ENCODE results near the gene GIGYF2.

- TF ChIP-seq, protein P1, sequence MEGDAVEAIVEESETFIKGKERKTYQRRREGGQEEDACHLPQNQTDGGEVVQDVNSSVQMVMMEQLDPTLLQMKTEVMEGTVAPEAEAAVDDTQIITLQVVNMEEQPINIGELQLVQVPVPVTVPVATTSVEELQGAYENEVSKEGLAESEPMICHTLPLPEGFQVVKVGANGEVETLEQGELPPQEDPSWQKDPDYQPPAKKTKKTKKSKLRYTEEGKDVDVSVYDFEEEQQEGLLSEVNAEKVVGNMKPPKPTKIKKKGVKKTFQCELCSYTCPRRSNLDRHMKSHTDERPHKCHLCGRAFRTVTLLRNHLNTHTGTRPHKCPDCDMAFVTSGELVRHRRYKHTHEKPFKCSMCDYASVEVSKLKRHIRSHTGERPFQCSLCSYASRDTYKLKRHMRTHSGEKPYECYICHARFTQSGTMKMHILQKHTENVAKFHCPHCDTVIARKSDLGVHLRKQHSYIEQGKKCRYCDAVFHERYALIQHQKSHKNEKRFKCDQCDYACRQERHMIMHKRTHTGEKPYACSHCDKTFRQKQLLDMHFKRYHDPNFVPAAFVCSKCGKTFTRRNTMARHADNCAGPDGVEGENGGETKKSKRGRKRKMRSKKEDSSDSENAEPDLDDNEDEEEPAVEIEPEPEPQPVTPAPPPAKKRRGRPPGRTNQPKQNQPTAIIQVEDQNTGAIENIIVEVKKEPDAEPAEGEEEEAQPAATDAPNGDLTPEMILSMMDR (IDR thresholded peaks at IDR 0.05; ENCODE audit: low read depth, low read length) = no peak
- TF ChIP-seq EZH2phosphoT487 (IDR thresholded peaks at IDR 0.05; ENCODE audit: low read depth) = no peak
Measured at GRCh38 chr2:232873909-232874641, 176.9 kb downstream of the GIGYF2 start.

Data from OCI-LY3 (cell line).